Neural cell (in vitro differentiated cells): ENCODE data around the gene PRDX1. TPM values are rescaled to one million over a fixed set of nuclear protein-coding genes. Genes with fewer than 3 reads are reported as not detected.
"Not testable (repeated sequence)": the region's sequence is repeated elsewhere in the genome, so short reads cannot be mapped to it uniquely, and the experiment has no call there.

Experiments used
- H2AFZ ChIP-seq: fragments of 200-600, 300-800 bp; sonication (generic), shearing (Covaris generic); 2 replicates; pipeline ENCODE4 v1.6.0; 2014; ENCODE audit warnings: low read depth, mild to moderate bottlenecking, antibody characterized with exemption, low read length, moderate library complexity
- H3F3A ChIP-seq: fragments of 200-600 bp; shearing (Covaris generic); 2 replicates; pipeline ENCODE4 v1.6.1; 2016; ENCODE audit warnings: mild to moderate bottlenecking, moderate library complexity, mixed read lengths, antibody characterized with exemption, low read length; ENCODE audit not compliant: insufficient read depth, poor library complexity, severe bottlenecking
- H3K27ac ChIP-seq: fragments of 200-600, 300-800 bp; sonication (generic), shearing (Covaris generic); 2 replicates; pipeline ENCODE4 v1.5.1; 2014; ENCODE audit warnings: mild to moderate bottlenecking, low read length, moderate library complexity
- H3K27me3 ChIP-seq: fragments of 300-800, 200-600 bp; sonication (generic), shearing (Covaris generic); 2 replicates; pipeline ENCODE4 v1.6.0; 2014; ENCODE audit warnings: mild to moderate bottlenecking, low read depth, low read length, moderate library complexity; ENCODE audit not compliant: insufficient read depth
- H3K36me3 ChIP-seq: fragments of 300-800, 200-600 bp; sonication (generic), shearing (Covaris generic); 2 replicates; pipeline ENCODE4 v1.5.1; 2014; ENCODE audit warnings: mild to moderate bottlenecking, antibody characterized with exemption, low read length, moderate library complexity; ENCODE audit not compliant: insufficient read depth
- H3K4me2 ChIP-seq: fragments of 300-800, 200-600 bp; sonication (generic), shearing (Covaris generic); 2 replicates; pipeline ENCODE4 v1.6.0; 2014; ENCODE audit warnings: mild to moderate bottlenecking, low read length
- H3K4me3 ChIP-seq: fragments of 300-800, 200-600 bp; sonication (generic), shearing (Covaris generic); 2 replicates; pipeline ENCODE4 v1.5.1; 2014; ENCODE audit warnings: mild to moderate bottlenecking, low read length, moderate library complexity
- H3K79me2 ChIP-seq: fragments of 200-600 bp; shearing (Covaris generic); replicated peaks from 2 replicates; pipeline ENCODE4 v1.6.0; 2014; ENCODE audit warnings: mild to moderate bottlenecking, low read length, moderate library complexity; ENCODE audit not compliant: insufficient read depth
- H3K9ac ChIP-seq: fragments of 300-800, 200-600 bp; sonication (generic), shearing (Covaris generic); 2 replicates; pipeline ENCODE4 v1.6.1; 2016; ENCODE audit warnings: mild to moderate bottlenecking, low read length, mixed read lengths
- H3K9me2 ChIP-seq: fragments of 200-600 bp; shearing (Covaris generic); 2 replicates; pipeline ENCODE4 v1.6.1; 2016; ENCODE audit warnings: mild to moderate bottlenecking, low read length, mixed read lengths; ENCODE audit not compliant: insufficient read depth
- H3K9me3 ChIP-seq: fragments of 200-600, 300-800 bp; sonication (generic), shearing (Covaris generic); 2 replicates; pipeline ENCODE4 v1.6.1; 2016; ENCODE audit warnings: mild to moderate bottlenecking, mixed run types, low read length, moderate library complexity, mixed read lengths
- H4K20me1 ChIP-seq: fragments of 200-600 bp; shearing (Covaris generic); 2 replicates; pipeline ENCODE4 v1.6.1; 2016; ENCODE audit warnings: mild to moderate bottlenecking, mixed run types; ENCODE audit not compliant: insufficient read depth
- CTCF ChIP-seq: fragments of 450-650 bp; IDR thresholded peaks from 2 replicates; pipeline ENCODE4 v1.5.1; 2014; ENCODE audit warnings: antibody characterized with exemption, mild to moderate bottlenecking, moderate library complexity; ENCODE audit not compliant: poor library complexity, severe bottlenecking
- EP300 ChIP-seq: fragments of 450-650 bp; conservative IDR thresholded peaks from 2 replicates; pipeline ENCODE4 v1.6.1; 2014; ENCODE audit warnings: antibody characterized with exemption, mild to moderate bottlenecking, moderate library complexity; ENCODE audit not compliant: poor library complexity, severe bottlenecking
- EZH2 ChIP-seq: fragments of 200-600, 300-800 bp; shearing (Covaris generic), sonication (generic); IDR thresholded peaks from 2 replicates; pipeline ENCODE4 v1.6.1; 2014; ENCODE audit warnings: antibody characterized with exemption, low read length, borderline replicate concordance, mild to moderate bottlenecking; ENCODE audit not compliant: insufficient read depth, poor library complexity, severe bottlenecking
- MXI1 ChIP-seq: fragments of 450-650 bp; conservative IDR thresholded peaks from 2 replicates; pipeline ENCODE4 v1.6.1; 2014; ENCODE audit warnings: antibody characterized with exemption, mild to moderate bottlenecking; ENCODE audit not compliant: poor library complexity, severe bottlenecking
- POLR2AphosphoS5 ChIP-seq: IDR thresholded peaks from 2 replicates; pipeline ENCODE4 v1.6.1; 2012
- RAD21 ChIP-seq: fragments of 450-650 bp; conservative IDR thresholded peaks from 2 replicates; pipeline ENCODE4 v1.6.1; 2014; ENCODE audit warnings: antibody characterized with exemption, mild to moderate bottlenecking, moderate library complexity
- SMC3 ChIP-seq: fragments of 450-650 bp; conservative IDR thresholded peaks from 2 replicates; pipeline ENCODE4 v1.6.1; 2014; ENCODE audit warnings: antibody characterized with exemption, mild to moderate bottlenecking, moderate library complexity; ENCODE audit not compliant: poor library complexity
- TAF1 ChIP-seq: IDR thresholded peaks from 2 replicates; pipeline ENCODE4 v1.6.1; 2012; ENCODE audit warnings: low read depth
- polyA plus RNA-seq: library from polyadenylated mRNA; depleted of rRNA; stranded (reverse); fragments of >200 nt; gene quantifications from 2 replicates; pipeline ENCODE4 v1.2.3, GENCODE V29; 2014
- TF ChIP-seq, protein P1 (sequence below): IDR thresholded peaks from 2 replicates; pipeline ENCODE4 v1.6.1; 2012; ENCODE audit warnings: borderline replicate concordance

PRDX1 gene
- polyA plus RNA-seq, 1 donor from 2014 or later, result 304 TPM

DNA sequence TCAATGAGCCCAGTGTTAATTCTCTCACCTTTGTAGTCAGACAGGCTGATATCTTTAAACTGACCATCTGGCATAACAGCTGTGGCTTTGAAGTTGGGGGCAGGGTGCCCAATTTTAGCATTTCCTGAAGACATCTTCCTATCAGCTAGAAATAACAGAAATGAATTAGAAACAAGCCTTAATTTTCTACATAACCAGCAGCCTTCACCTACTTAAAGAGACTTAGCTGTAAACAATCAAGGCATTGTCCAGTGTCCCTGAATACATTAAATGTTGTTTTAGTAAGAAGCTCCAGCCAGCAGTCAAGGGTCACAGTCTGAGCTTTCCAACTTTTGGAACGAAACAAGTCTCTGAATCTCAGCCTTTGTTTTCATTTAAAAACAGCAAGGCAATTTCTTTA, 2.8 kb downstream of the PRDX1 start:
- peaks cover 18% of the 10 kb centered on the region for H3K79me2 ChIP-seq
- no peak overlapping the region for H3K27ac ChIP-seq
- no peak for TF ChIP-seq POLR2AphosphoS5
- no peak for TF ChIP-seq EP300
- no peak for TF ChIP-seq EZH2
- no peak for TF ChIP-seq RAD21
- TF ChIP-seq, protein P1, sequence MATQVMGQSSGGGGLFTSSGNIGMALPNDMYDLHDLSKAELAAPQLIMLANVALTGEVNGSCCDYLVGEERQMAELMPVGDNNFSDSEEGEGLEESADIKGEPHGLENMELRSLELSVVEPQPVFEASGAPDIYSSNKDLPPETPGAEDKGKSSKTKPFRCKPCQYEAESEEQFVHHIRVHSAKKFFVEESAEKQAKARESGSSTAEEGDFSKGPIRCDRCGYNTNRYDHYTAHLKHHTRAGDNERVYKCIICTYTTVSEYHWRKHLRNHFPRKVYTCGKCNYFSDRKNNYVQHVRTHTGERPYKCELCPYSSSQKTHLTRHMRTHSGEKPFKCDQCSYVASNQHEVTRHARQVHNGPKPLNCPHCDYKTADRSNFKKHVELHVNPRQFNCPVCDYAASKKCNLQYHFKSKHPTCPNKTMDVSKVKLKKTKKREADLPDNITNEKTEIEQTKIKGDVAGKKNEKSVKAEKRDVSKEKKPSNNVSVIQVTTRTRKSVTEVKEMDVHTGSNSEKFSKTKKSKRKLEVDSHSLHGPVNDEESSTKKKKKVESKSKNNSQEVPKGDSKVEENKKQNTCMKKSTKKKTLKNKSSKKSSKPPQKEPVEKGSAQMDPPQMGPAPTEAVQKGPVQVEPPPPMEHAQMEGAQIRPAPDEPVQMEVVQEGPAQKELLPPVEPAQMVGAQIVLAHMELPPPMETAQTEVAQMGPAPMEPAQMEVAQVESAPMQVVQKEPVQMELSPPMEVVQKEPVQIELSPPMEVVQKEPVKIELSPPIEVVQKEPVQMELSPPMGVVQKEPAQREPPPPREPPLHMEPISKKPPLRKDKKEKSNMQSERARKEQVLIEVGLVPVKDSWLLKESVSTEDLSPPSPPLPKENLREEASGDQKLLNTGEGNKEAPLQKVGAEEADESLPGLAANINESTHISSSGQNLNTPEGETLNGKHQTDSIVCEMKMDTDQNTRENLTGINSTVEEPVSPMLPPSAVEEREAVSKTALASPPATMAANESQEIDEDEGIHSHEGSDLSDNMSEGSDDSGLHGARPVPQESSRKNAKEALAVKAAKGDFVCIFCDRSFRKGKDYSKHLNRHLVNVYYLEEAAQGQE, result no peak
- no peak for TF ChIP-seq SMC3
- no peak for TF ChIP-seq CTCF
- no peaks in the 10 kb centered on the region for H3F3A ChIP-seq
- no peak overlapping the region for H2AFZ ChIP-seq
- no peaks in the 10 kb centered on the region for H3K27me3 ChIP-seq
- H3K9ac ChIP-seq, result no peak overlapping the region
- H3K9me2 ChIP-seq, result no peaks in the 10 kb centered on the region
- H4K20me1 ChIP-seq, result no peaks in the 10 kb centered on the region
- H3K4me2 ChIP-seq, result no peak overlapping the region
- peaks cover 4% of the 10 kb centered on the region for H3K36me3 ChIP-seq
- H3K9me3 ChIP-seq, result no peaks in the 10 kb centered on the region
- H3K4me3 ChIP-seq, result no peak overlapping the region

- peaks cover 18% of the 10 kb centered on the region for H3K79me2 ChIP-seq
- not testable (repeated sequence) for H2AFZ ChIP-seq, H3K9me3 ChIP-seq, H3K36me3 ChIP-seq, H4K20me1 ChIP-seq, H3K27me3 ChIP-seq, H3K4me3 ChIP-seq, H3K27ac ChIP-seq, H3F3A ChIP-seq, H3K4me2 ChIP-seq, H3K9me2 ChIP-seq, H3K9ac ChIP-seq
Measured at GRCh38 chr1:45518366-45518765, 3.3 kb downstream of the PRDX1 start.

GRCh38 chr1:45516465-45516864, 5.2 kb downstream of the PRDX1 start:
- Histone ChIP-seq H3K9me3 (no peaks in the 10 kb centered on the region), H3K9me2 (no peaks in the 10 kb centered on the region), H3K9ac (no peak overlapping the region), H3K27me3 (no peaks in the 10 kb centered on the region), H3K27ac (no peak overlapping the region), H3K4me3 (no peak overlapping the region), H3K4me2 (no peak overlapping the region), H3K79me2 (peaks cover 9% of the 10 kb centered on the region), H3F3A (no peaks in the 10 kb centered on the region), H4K20me1 (no peaks in the 10 kb centered on the region), H3K36me3 (peaks cover 4% of the 10 kb centered on the region), H2AFZ (no peak overlapping the region)
- TF ChIP-seq EZH2 (no peak), EP300 (no peak), SMC3 (no peak), RAD21 (no peak), POLR2AphosphoS5 (no peak), TAF1 (no peak), CTCF (no peak), MXI1 (no peak)
- TF ChIP-seq, protein P1, result no peak
